BJ (cell line): ENCODE data around the gene NUCKS1. TPM values are rescaled to one million over a fixed set of nuclear protein-coding genes. Genes with fewer than 3 reads are reported as not detected.

Experiments
- CTCF ChIA-PET: fragments of 350-600 bp; formaldehyde crosslinking; extraction: SDS; loops from one replicate; lab custom pipeline; 2021; ENCODE audit warnings: antibody characterized with exemption, inconsistent platforms; lab: Yijun Ruan, JAX
- POLR2A ChIA-PET: fragments of 300-600 bp; sonication (Branson Sonifier 250); formaldehyde crosslinking; extraction: SDS; loops from one replicate; lab custom pipeline; 2021; ENCODE audit warnings: antibody characterized with exemption; lab: Charles Lee
- DNase-seq: peaks from one replicate; pipeline ENCODE4 v3.0.0-alpha.2; 2011; ENCODE audit warnings: low read depth
- H3K27me3 ChIP-seq: 2 replicates; pipeline ENCODE4 v1.6.0; 2011; ENCODE audit warnings: low read length; ENCODE audit not compliant: control insufficient read depth, insufficient read depth
- H3K36me3 ChIP-seq: 2 replicates; pipeline ENCODE4 v1.5.1; 2011; ENCODE audit warnings: low read length; ENCODE audit not compliant: control insufficient read depth, insufficient read depth
- H3K4me3 ChIP-seq: 2 replicates; pipeline ENCODE4 v1.5.1; 2011; ENCODE audit warnings: low read depth, mild to moderate bottlenecking, control low read depth, low read length
- CTCF ChIP-seq: IDR thresholded peaks from 2 replicates; pipeline ENCODE4 v1.5.1; 2011; ENCODE audit warnings: low read depth, mild to moderate bottlenecking, control low read depth, inconsistent platforms, low read length, moderate library complexity; ENCODE audit not compliant: insufficient read depth
- polyA plus RNA-seq: library from polyadenylated mRNA; depleted of rRNA; stranded (reverse); fragments of >200 nt; gene quantifications from 2 replicates; pipeline ENCODE4 v1.2.3, GENCODE V29; 2011

The NUCKS1 gene
- polyA plus RNA-seq, 1 experiment = 33.3 TPM

GRCh38 chr1:205700865-205701401, 49.0 kb downstream of the NUCKS1 start:
- TF ChIP-seq CTCF = no peak
- DNase-seq = no peak
- H3K4me3 ChIP-seq = no peak overlapping the region
- POLR2A ChIA-PET = no interaction called here
- no peaks in the 10 kb centered on the region for H3K27me3 ChIP-seq
- H3K36me3 ChIP-seq = peaks cover 1% of the 10 kb centered on the region; the same call in 1 of the 2 replicates
- CTCF ChIA-PET = interaction anchor here (0.7 to 2.2 kb wide), 9 partner anchors 9 to 276 kb away, joined by 3 to 10 read pairs (median 3); no protein-coding TSS in a partner anchor

DNA sequence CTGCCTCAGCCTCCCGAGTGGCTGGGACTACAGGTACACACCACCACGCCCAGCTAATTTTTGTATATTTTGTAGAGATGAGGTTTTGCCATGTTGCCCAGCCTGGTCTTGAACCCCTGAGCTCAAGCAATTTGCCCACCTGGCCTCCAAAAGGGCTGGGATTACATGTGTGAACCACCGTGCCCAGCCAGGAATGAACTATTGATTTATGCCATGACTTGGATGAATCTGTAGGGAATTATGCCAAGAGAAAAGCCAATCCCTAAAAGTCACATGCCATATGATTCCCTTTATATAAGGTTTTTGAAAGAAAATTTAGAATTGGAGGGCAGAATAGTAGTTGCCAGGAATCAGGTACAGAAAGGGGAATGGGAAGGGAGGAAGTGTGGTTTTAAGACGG, 50.6 kb downstream of the NUCKS1 start:
- ChIA-PET CTCF (interaction anchor here (0.7 to 1.3 kb wide), 3 partner anchors 8 to 187 kb away, joined by 3 to 4 read pairs (median 3); no protein-coding TSS in a partner anchor), POLR2A (no interaction called here)
- H3K36me3 ChIP-seq = peaks cover 1% of the 10 kb centered on the region; the same call in 1 of the 2 replicates
- no peak overlapping the region for H3K4me3 ChIP-seq
- DNase-seq = no peak
- H3K27me3 ChIP-seq = no peaks in the 10 kb centered on the region
- TF ChIP-seq CTCF = no peak

DNA sequence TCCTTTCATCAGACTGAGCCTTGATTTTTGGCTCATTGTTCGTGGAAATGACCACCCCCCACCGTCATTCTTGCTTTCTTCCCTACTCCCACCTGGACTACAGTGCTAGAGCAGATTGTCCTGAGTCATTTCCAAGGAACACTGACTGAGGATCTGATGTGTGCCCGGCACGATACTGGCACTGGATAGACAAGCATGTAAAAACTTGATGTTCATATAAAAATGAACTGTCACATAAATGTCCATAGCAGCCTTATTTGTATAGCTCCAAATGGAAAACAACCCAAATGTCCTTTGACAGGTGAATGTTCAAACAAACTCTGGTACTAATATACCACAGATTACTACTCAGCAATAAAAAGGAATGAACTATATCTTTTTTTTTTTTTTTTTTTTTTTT, 51.1 kb downstream of the NUCKS1 start:
- peaks cover 1% of the 10 kb centered on the region; the same call in 1 of the 2 replicates for H3K36me3 ChIP-seq
- POLR2A ChIA-PET = no interaction called here
- TF ChIP-seq CTCF = no peak
- H3K4me3 ChIP-seq = no peak overlapping the region
- DNase-seq = no peak
- CTCF ChIA-PET = interaction anchor here (0.7 to 1.3 kb wide), 3 partner anchors 8 to 187 kb away, joined by 3 to 4 read pairs (median 3); no protein-coding TSS in a partner anchor
- H3K27me3 ChIP-seq = no peaks in the 10 kb centered on the region

GRCh38 chr1:205693421-205693991, 56.5 kb downstream of the NUCKS1 start:
- CTCF ChIA-PET = interaction anchor here (1.3 to 2.6 kb wide), 3 partner anchors 16 to 35 kb away, joined by 3 to 8 read pairs (median 7); no protein-coding TSS in a partner anchor
- no peak for DNase-seq
- no peak for TF ChIP-seq CTCF
- H3K36me3 ChIP-seq = no peaks in the 10 kb centered on the region
- POLR2A ChIA-PET = no interaction called here
- no peak overlapping the region for H3K4me3 ChIP-seq
- H3K27me3 ChIP-seq = no peaks in the 10 kb centered on the region

DNA sequence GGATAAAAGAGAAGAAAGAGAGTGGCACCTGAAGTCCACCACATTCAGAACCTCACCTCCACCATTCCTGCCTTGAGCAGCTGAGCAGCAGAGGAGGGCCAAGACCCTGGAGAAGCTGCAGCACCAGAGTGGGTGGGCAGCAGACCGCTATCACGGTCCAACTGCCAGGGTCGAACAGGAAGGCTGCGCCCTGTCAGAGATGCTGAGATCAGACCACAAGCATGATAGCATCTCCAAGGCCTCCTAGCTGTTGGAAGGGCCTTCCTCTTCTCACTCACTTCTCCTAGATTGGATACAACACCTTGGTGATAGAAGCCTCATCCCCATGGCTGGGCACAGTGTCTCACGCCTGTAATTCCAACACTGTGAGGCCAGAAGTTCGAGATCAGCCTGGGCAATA, 57.6 kb downstream of the NUCKS1 start:
- ChIA-PET CTCF (interaction anchor here (1.2 to 2.6 kb wide), 3 partner anchors 9 to 34 kb away, joined by 3 to 8 read pairs (median 7); no protein-coding TSS in a partner anchor), POLR2A (no interaction called here)
- no peaks in the 10 kb centered on the region for H3K36me3 ChIP-seq
- no peaks in the 10 kb centered on the region; the same call in none of the 2 replicates for H3K27me3 ChIP-seq
- no peak for TF ChIP-seq CTCF
- no peak for DNase-seq
- no peak overlapping the region for H3K4me3 ChIP-seq
